H4 (cell line): Measurements from ENCODE around the gene TBCE. TPM values are rescaled to one million over a fixed set of nuclear protein-coding genes. Genes with fewer than 3 reads are reported as not detected.
"Not testable (repeated sequence)": the region's sequence is repeated elsewhere in the genome, so short reads cannot be mapped to it uniquely, and the experiment has no call there.

Experiments
- DNase-seq: peaks from one replicate; pipeline ENCODE4 v3.0.0-alpha.2; 2015; ENCODE audit warnings: low spot score
- total RNA-seq: library from RNA; depleted of rRNA; stranded (reverse); fragments of >200 nt; shearing (Covaris generic); gene quantifications from 2 replicates; pipeline ENCODE4 v1.2.3, GENCODE V29; 2014

The TBCE gene
- total RNA-seq, 1 experiment from 2014 or later, result 32.9 TPM

DNA sequence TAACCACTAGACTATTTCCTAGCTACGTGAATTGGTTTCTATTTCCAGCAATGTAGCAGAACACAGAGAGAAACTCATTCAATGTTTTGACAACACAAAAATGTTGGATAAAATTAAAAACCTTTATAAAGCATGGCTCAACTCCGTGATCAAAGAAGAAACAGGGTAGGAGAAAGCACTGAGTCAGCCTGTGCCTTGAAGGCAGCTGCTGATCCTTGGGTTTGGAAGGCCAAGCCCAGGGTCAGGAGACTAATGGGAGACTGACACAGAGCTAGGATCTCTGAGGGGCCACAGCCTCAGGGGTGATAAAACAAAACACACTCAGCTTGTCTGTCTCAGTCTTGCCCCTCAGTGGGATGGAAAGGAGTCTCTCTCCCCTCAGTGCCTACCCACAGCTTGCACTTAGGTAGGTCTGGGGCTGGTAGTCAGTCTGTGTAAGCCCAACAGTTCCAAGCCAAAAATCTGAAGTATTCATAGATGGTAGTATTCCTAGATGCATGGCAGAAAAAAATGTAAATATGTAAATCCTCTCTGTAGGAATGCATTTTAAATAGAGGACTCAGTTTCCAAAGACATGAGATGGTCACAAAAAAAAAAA is 83.8 kb downstream of the TBCE start:
- DNase-seq, result no peak

DNA sequence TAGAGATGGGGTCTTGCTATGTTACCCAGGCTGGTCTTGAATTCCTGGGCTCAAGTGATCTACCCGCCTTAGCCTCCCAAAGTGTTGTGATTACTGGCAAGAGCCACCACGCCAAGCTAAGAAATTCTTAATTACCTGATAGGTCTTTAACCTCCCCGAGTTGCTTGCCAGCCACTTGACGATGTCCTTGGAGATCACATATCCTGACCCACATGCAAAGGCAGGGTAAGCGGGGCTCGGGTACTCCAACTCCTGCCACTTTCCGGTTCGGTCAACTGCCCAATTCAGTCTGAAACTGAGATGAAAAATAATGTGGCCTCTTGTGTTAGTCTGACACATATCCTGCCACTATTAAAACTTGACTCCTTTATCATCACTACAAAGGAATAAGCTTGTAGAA is 86.8 kb downstream of the TBCE start:
- DNase-seq, result no peak

DNA sequence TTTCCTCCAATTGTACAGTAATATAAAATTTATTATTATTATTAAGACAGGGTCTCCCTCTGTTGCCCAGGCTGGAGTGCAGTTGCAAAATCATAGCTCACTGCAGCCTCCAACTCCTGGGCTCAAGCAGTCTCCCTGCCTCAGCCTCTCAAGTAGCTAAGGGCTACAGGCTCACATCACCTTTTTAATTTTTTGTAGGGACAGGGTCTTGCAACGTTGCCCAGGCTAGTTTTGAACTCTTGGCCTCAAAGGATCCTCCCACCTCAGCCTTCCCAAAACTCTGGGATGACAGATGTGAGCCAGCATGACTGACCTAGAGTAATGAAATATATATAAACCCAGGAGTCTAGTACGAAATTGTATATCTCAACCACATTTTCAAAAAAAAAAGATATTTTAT is 87.9 kb downstream of the TBCE start:
- no peak for DNase-seq

DNA sequence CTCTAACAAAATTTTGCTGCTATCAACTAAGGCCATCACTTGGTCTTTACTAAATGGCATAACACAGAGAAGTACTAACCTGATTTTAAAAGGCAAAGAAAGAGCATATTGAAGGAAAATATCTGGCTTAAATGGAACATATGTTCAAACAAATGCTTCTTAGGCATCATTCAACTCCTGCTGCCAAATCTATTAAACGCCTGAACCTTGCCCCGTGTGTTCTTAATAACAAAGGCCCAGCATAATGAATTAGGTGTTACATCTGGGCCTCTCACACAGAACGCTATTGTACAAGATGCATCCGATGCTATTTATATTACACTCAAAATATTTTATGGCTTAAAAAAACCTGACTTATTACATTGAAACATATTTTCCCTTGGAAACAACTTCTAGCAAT is 88.6 kb downstream of the TBCE start:
- DNase-seq, result no peak

DNA sequence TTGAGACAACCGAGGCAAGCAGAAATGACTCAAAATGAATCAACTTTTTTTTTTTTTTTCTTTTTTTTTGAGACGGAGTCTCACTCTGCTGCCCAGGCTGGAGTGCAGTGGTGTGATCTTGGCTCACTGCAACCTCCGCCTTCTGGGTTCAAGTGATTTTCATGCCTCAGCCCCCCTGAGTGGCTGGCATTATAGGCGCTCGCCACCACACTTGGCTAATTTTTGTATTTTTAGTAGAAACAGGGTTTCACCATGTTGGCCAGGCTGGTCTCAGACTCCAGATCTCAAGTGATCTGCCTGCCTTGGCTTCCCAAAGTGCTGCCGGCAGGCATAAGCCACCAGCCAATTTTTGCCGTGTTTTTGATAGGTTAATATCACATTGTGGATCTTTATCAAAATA is 90.6 kb downstream of the TBCE start:
- not testable (repeated sequence) for DNase-seq

DNA sequence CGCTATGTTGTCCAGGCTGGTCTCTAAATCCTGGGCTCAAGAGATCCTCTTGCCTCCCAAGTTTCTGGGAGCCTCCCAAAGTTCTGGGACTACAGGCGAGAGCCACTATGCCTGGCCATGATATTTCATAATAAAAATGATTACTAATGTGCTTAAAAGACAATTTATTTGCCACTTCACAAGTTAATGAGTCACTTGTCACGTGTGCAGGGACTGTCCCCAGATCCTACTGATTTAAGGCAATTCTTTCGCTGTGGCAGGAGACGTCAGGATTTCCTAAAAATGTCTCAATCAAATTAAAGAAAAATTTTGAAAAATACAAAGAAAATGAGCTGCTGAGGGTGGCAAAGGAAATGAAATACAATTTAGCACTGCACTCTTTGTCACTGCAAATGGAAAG is 93.5 kb downstream of the TBCE start:
- no peak for DNase-seq

DNA sequence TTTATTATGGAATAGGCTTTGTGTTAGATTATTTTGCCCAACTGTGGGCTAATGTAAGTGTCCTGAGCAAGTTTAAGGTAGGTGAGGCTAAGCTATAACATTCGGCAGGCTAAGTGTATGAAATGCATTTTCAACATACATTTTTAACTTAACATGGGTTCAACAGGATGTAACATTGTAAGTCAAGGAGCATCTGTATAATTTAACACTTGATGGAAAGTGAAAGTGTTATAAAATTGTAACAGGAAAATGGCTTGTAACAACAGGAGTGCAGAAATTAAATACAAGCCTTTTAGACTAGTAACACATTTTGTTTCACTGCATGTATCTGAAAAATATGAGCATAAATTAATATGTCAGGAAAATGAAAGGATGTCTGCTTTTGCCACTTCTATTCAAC is 94.7 kb downstream of the TBCE start:
- DNase-seq, result no peak

DNA sequence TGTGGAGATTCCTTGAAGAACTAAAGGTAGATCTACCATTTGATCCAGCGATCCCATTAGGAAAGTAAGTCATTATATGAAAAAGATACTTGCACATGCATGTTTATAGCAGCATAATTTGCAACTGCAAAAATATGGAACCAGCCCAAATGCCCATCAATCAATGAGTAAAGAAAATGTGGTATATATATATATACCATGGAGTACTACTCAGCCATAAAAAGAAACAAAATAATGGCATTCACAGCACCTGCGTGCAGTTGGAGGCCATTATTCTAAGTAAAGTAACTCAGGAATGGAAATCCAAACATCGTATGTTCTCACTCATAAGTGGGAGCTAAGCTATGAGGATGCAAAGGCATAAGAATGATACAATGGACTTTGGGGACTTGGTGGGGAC is 95.6 kb downstream of the TBCE start:
- not testable (repeated sequence) for DNase-seq

DNA sequence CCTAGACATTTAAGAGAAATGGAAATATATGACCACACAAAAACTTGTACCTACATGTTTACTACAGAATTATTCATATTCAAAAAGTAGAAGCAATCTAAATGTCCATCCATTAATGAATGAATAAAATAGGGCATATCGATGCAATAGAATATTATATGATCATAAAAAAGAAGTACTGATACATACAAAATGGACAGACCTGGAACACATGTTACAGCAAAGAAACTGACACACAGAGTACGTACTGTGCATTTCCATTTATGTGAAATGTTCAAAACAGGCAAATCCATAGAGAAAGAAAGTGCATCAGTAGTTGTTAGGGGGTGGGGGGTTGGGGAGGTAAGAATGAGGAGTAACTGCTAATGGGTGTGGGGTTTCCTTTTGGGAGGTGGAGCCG is 97.8 kb downstream of the TBCE start:
- no peak for DNase-seq

DNA sequence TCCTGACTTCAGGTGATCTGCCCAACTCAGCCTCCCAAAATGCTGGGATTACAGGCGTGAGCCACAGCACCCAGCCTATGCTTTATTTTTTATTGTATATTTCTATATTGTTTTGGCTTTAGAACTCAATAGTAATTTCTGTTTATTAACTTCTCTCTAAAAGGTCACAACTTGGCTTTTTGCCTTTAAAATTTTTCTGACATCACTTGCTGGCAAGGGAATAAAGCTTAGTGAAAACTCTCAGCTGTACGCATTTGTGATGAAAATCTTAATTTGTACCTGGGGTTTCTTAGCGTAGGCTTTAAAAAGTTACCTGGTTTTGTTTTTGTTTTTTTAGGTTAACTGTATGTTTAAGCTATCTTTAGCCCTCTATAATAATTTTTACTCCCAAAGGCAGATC is 100.8 kb downstream of the TBCE start:
- DNase-seq, result no peak

DNA sequence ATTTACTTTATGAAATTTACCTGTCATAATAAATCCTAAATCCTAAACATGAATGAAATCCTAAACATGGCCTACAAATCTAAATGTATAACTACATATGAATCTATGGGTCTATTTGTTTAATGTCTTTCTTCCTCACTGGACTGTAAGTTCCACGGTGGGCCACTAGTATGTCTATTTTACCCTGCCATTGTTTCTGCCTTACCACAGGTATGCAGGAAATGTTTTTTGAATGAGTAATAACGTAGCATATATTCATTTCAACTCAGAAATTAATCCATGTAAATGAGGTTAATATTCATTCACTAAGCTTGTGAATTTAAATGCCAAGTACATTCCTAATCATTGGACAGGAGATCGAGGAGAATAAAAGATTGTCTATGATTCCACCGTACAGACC is 101.7 kb downstream of the TBCE start:
- peak; percentile 28 for DNase-seq

DNA sequence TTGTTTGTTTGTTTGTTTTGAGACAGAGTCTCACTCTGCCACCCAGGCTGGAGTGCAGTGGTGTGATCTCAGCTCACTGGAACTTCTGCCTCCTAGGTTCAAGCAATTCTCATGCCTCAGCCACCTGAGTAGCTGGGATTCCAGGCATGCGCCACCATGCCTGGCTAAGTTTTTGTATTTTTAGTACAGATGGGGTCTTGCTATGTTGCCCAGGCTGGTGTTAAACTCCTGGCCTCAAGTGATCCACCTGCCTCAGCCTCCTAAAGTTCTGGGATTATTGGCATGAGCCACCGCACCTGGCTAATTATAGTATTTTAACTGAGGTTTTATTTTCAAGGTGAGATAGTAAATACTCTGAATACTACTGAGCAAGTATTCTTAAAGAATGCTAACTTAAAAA is 102.7 kb downstream of the TBCE start:
- not testable (repeated sequence) for DNase-seq

DNA sequence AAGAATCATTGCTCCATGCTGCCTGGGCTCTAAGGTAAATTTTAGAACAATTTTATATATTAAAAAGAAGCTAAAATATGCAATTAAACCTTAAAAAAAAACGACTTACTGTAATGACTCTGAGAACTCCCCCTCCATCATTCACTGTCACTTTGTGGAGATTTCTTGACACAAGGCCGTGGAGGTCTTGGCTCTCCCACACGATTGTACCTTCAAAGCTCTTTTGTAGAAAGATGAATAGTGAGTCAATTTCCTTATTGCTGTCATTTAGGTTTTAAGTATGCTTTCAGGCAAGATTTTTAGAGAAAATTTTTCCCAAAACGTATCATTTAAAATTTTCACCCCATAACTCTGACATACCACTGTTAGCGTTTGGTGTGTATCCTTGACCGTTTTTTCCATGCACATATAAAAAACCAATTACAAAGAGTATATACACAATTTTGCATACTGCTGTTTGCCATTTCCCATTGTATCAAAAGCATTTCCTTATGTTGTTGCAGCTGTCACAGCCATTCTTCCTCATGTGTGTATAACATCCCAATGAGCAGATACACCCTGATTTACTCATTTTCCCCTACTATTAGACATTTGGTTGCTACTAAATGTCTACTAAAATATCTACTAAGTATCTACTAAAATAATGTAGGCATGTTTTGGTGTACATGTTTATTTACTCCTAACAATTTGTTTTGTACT is 103.7 kb downstream of the TBCE start:
- DNase-seq, result no peak

DNA sequence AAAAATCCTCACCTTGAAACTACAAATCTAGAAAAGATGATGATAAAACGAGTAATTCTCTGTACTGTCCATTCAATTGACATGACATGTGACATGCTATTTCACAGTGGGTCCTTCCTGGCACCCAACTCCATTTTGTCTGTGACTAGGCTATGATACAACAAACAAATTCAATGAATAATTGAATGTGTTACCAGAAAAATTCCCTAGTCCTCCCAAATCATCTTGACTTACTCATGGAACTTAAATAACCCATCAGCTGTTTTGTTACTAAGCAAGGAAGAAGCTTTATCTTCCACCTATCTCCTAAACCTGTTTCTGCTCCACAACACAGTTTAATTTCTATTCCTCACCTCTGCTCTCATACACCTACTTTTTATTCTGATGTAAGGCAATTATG is 106.6 kb downstream of the TBCE start:
- DNase-seq, result no peak

DNA sequence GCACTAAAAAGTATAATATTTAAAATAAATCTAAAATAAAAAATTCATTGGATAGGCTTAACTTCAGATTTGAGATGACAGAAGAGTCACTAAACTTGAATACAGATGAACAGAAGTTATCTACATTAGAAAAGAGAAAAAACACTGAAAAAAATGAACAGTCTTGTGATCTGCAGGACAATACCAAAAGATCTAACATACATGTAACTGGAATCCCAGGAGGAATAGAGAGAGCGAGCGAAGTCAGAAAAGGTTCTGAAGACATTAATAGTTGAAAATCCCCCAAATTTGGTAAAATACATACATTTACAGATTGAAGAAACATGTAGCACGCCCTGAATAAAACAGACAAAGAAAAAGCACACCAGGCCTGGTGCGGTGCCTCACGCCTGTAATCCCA is 115.9 kb downstream of the TBCE start:
- no peak for DNase-seq

DNA sequence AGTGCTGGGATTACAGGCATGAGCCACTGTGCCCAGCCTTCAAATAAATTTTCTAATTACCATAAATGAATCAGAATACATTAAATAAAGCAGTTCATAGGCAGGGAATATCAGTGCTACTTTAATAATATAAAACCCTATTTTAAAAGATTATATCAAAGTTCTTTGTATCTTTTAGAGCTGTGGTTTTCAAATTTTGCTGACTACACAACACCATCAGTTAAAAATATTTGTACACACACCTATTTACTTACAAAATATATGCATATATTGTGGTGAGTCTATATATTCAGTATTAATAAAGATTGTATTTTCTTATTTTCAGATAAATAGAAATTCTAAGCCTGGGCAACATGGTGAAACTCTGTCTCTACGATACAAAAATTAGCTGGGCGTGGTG is 118.3 kb downstream of the TBCE start:
- DNase-seq, result no peak

DNA sequence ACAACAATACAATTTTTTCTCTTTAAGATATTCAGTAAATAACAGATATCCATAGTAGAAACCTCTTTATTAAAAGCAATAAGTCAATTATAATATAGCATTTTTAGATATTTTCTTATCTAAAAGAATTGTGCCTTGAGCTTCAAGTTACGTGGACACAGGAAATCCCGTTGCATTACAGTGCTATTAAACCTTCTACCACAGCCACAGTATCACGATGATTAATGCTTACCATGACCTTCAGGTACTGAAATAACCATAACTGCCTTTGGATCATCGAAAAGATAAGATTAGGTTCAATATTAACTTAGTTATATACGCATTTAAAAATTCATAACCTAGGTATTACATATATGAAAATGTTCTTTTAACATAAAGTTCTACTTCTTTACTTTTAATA is 119.1 kb downstream of the TBCE start:
- no peak for DNase-seq

DNA sequence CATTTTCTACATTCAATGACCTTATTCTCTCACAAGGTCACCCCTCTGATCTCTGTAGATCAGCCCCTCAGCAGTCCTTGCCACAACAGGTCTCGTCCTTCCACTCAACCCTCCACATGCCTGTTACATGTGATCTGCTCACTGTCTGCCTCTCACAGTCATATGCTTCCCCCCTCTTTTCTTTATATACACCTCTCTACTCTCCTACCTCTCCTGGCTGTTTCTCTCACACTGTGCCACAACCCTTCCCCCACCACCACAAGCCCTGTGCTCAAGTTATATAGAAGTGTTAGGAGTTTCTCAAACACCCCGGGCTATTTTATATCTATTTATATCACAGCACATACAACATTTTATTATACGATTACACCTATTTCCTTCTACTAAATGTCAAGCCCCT is 124.4 kb downstream of the TBCE start:
- no peak for DNase-seq

DNA sequence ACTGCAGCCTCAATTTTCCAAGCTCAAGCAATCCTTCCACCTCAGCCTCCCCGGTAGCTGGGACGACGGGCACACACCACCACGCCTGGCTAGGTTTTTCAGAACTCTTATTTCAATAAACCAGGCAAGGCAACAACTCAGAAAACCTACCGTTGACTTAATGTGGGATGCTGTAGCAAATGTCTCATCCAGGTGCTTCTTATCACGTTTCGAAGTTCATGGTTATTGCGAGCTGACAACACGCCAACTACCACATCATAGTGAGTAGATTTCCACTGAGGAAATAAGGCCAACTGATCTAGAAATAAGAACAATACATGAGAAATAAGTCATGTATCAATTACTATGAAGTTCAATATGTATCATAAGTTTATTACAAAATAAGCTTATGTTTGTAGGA is 127.3 kb downstream of the TBCE start:
- DNase-seq, result no peak

DNA sequence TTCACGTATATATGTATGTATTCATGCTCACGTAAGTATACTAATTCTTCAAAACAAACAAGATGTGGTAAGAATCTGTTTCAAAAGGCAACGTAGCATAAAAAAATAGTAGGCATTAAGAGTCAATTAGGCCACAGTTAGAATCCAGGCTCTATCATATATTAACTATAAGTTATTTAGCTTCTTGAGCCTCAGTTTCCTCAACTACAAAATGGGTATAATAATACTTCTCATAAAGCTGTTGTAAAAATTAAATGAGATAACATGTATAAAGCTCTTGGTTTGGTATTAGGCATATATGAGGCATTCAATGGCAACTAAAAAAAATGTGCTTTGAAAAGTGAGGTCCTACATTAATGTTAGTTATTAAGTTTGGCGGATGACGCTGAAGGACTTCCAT is 127.8 kb downstream of the TBCE start:
- no peak for DNase-seq

DNA sequence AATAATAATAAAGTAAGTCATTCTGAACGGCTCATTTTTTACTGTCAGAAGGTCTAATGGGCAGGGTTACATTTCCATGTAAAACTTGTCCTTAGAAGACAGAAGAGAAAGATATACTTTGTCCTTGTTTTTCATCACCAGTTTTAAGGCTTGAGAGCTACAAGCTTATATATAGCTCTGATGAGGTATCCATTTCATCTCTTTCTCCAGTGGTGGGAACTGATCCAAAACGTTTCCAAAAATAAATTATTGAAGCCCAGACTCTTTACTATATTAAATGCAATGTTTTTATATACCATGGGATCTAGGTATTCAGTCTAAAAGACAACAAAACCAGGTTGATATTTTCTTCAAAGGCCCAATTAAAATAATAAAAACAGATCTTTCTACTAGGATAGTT is 128.3 kb downstream of the TBCE start:
- no peak for DNase-seq

DNA sequence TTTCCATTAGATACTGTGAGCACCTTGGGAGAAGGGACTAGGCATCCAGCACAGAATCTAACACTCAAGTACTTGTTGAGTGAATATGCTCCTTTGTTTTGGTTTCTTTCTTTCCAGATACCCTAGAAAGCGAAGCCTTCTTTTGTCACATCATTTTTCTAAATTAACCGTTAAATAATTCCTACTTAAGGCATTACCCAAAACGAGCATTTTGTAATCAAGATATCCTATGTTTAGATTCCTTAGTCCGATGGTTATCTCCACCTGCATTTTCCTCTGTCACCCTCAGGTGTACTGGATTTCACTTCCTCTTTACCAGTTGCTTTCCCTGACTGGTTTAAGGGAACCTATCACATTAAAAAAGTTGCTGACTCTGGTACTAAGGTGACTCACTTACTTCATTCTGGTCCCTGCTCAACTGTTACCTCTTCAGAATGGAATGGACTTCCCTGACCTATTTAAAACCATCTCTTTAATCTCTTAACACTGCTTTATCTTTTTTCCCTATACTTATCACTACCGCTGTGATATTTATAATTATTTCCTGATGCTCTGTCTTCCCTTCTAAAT is 133.8 kb downstream of the TBCE start:
- DNase-seq, result no peak
